Fibroblast of lung (primary cell): Measurements from ENCODE around the gene CALY. TPM values are rescaled to one million over a fixed set of nuclear protein-coding genes. Genes with fewer than 3 reads are reported as not detected.
A peak's percentile ranks its signal among the peaks of the same experiment; 100 is the strongest.

Experiments used
- DNase-seq, 2 donors: peaks; one replicate each; pipeline versions ENCODE4 v3.0.0 to v3.0.0-alpha.2; 2010; ENCODE audit warnings: low read depth in 2 of 2
- H2AFZ ChIP-seq: 2 replicates; pipeline ENCODE4 v1.5.1; 2012; ENCODE audit warnings: low read length, control low read depth, inconsistent platforms
- H3K27ac ChIP-seq: 2 replicates; pipeline ENCODE4 v1.5.1; 2011; ENCODE audit warnings: low read length, control low read depth; ENCODE audit not compliant: insufficient read depth
- H3K27me3 ChIP-seq: 2 replicates; pipeline ENCODE4 v1.5.1; 2011; ENCODE audit warnings: mild to moderate bottlenecking, low read length; ENCODE audit not compliant: control insufficient read depth, insufficient read depth
- H3K36me3 ChIP-seq: 2 replicates; pipeline ENCODE4 v1.5.1; 2011; ENCODE audit warnings: low read length; ENCODE audit not compliant: control insufficient read depth, insufficient read depth
- H3K4me1 ChIP-seq: 2 replicates; pipeline ENCODE4 v1.5.1; 2011; ENCODE audit warnings: low read length; ENCODE audit not compliant: control insufficient read depth, insufficient read depth; ENCODE audit errors: extremely low read depth
- H3K4me2 ChIP-seq: 2 replicates; pipeline ENCODE4 v1.5.1; 2011; ENCODE audit warnings: low read length, control low read depth; ENCODE audit not compliant: insufficient read depth; ENCODE audit errors: extremely low read depth
- H3K4me3 ChIP-seq, 4 experiments: fragments of 200-600 bp in 1 of 4; sonication (generic) in 1 of 4; replicated peaks in 1 of 4; 2 replicates each; pipeline ENCODE4 v1.5.1; 2011 to 2016; ENCODE audit warnings: low read length in 4 of 4, low read depth in 3 of 4, mild to moderate bottlenecking in 3 of 4, control low read depth in 2 of 4, inconsistent platforms in 1 of 4, mixed read lengths in 1 of 4; ENCODE audit not compliant: insufficient read depth in 1 of 4; ENCODE audit errors: control extremely low read depth in 1 of 4
- H3K79me2 ChIP-seq: 2 replicates; pipeline ENCODE4 v1.5.1; 2012; ENCODE audit warnings: mild to moderate bottlenecking, low read length, inconsistent platforms; ENCODE audit not compliant: control insufficient read depth, insufficient read depth
- H3K9ac ChIP-seq: 2 replicates; pipeline ENCODE4 v1.5.1; 2011; ENCODE audit warnings: mild to moderate bottlenecking, low read length, control low read depth; ENCODE audit not compliant: insufficient read depth
- H3K9me3 ChIP-seq: 2 replicates; pipeline ENCODE4 v1.5.1; 2012; ENCODE audit warnings: low read depth, low read length; ENCODE audit not compliant: control insufficient read depth, insufficient read depth
- H4K20me1 ChIP-seq: 2 replicates; pipeline ENCODE4 v1.5.1; 2011; ENCODE audit warnings: low read length; ENCODE audit not compliant: control insufficient read depth, insufficient read depth; ENCODE audit errors: extremely low read depth
- CTCF ChIP-seq, 2 donors: IDR thresholded peaks in 1 of 2; conservative IDR thresholded peaks in 1 of 2; 1 replicate in 1 of 2; 2 replicates in 1 of 2; pipeline ENCODE4 v1.5.1; 2011 to 2012; ENCODE audit warnings: low read length in 2 of 2, control low read depth in 1 of 2, inconsistent platforms in 1 of 2, low read depth in 1 of 2, mild to moderate bottlenecking in 1 of 2
- EZH2 ChIP-seq: IDR thresholded peaks from 2 replicates; pipeline ENCODE4 v1.5.1; 2012; ENCODE audit warnings: low read length, control low read depth, mild to moderate bottlenecking; ENCODE audit errors: missing control alignments
- polyA plus RNA-seq, 2 donors: library from polyadenylated mRNA; depleted of rRNA in 1 of 2; stranded (reverse) in 1 of 2; unstranded in 1 of 2; fragments of >200 nt; gene quantifications; 2 replicates each; pipeline ENCODE4 v1.2.1, GENCODE V29; 2011 to 2012; ENCODE audit warnings: missing spikeins in 1 of 2
- total RNA-seq: library from RNA; depleted of rRNA; stranded (reverse); fragments of >200 nt; gene quantifications from 2 replicates; pipeline ENCODE4 v1.2.1, GENCODE V29; 2014

The CALY gene
- total and polyA plus RNA-seq, 2 donors (not counting 1 experiment from before 2014, with no cell fraction given): not detected

- no peaks in the 10 kb centered on the region for H3K9me3 ChIP-seq
- H3K9ac ChIP-seq: no peak overlapping the region
- H4K20me1 ChIP-seq: no peaks in the 10 kb centered on the region
- no peak overlapping the region for H3K4me2 ChIP-seq
- DNase-seq: no peak
- no peak overlapping the region for H2AFZ ChIP-seq
- no peaks in the 10 kb centered on the region for H3K79me2 ChIP-seq
- H3K27ac ChIP-seq: no peak overlapping the region
- peaks cover 8% of the 10 kb centered on the region for H3K36me3 ChIP-seq
- TF ChIP-seq EZH2 (peak; percentile 13), CTCF (conservative IDR thresholded peaks at IDR 0.05 in 1 of 2, IDR thresholded peaks at IDR 0.05 in 1 of 2; ENCODE audit: low read depth in 1 of 2, low read length in 2 of 2) (no peak)
- no peaks in the 10 kb centered on the region for H3K27me3 ChIP-seq
- peaks cover 6% of the 10 kb centered on the region for H3K4me1 ChIP-seq
- H3K4me3 ChIP-seq: no peak overlapping the region
These were observed 61.0 kb downstream of the CALY start for GRCh38 chr10:133275684-133276092.

GRCh38 chr10:133274751-133275683, 61.7 kb downstream of the CALY start:
- no peaks in the 10 kb centered on the region for H3K9me3 ChIP-seq
- no peak overlapping the region for H3K4me3 ChIP-seq
- no peak overlapping the region for H3K4me2 ChIP-seq
- H3K27ac ChIP-seq: no peak overlapping the region
- no peak for TF ChIP-seq EZH2
- no peak for TF ChIP-seq CTCF (conservative IDR thresholded peaks at IDR 0.05 in 1 of 2, IDR thresholded peaks at IDR 0.05 in 1 of 2; ENCODE audit: low read depth in 1 of 2, low read length in 2 of 2)
- no peak overlapping the region for H3K9ac ChIP-seq
- no peaks in the 10 kb centered on the region for H3K79me2 ChIP-seq
- H3K27me3 ChIP-seq: no peaks in the 10 kb centered on the region
- H2AFZ ChIP-seq: no peak overlapping the region
- no peaks in the 10 kb centered on the region for H4K20me1 ChIP-seq
- peak in 1 of 2 donors; percentile 16 for DNase-seq
- H3K4me1 ChIP-seq: peaks cover 6% of the 10 kb centered on the region
- peaks cover 6% of the 10 kb centered on the region for H3K36me3 ChIP-seq

Other genes with a start within 250 kb of the CALY start
- gene ADGRA1, start 249.0 kb downstream of the CALY start, total RNA-seq: not detected in 2 replicates
- gene ADGRA1, start 249.0 kb downstream of the CALY start, polyA plus RNA-seq: not detected in 2 replicates
- 0.26 and 0.50 TPM in 2 replicates for gene KNDC1, start 176.7 kb downstream of the CALY start, total RNA-seq
- gene KNDC1, start 176.7 kb downstream of the CALY start, polyA plus RNA-seq: 0.11 and 0.20 TPM in 2 replicates
- gene UTF1, start 106.7 kb downstream of the CALY start, total RNA-seq: not detected in 2 replicates
- gene UTF1, start 106.7 kb downstream of the CALY start, polyA plus RNA-seq: not detected in 2 replicates
- gene VENTX, start 99.0 kb downstream of the CALY start, total RNA-seq: not detected in 2 replicates
- gene VENTX, start 99.0 kb downstream of the CALY start, polyA plus RNA-seq: not detected in 2 replicates
- 1.0 and 2.0 TPM in 2 replicates for gene ADAM8, start 60.0 kb downstream of the CALY start, total RNA-seq
- gene ADAM8, start 60.0 kb downstream of the CALY start, polyA plus RNA-seq: 0.23 and 0.26 TPM in 2 replicates
- 51.6 and 60.8 TPM in 2 replicates for gene TUBGCP2, start 28.0 kb downstream of the CALY start, total RNA-seq
- gene TUBGCP2, start 28.0 kb downstream of the CALY start, polyA plus RNA-seq: 31.0 and 46.0 TPM in 2 replicates
- gene ZNF511, start 28.0 kb downstream of the CALY start, total RNA-seq: 23.6 and 27.7 TPM in 2 replicates
- gene ZNF511, start 28.0 kb downstream of the CALY start, polyA plus RNA-seq: 18.5 and 25.2 TPM in 2 replicates
- gene PRAP1, start 10.5 kb upstream of the CALY start, total RNA-seq: not detected in 2 replicates
- gene PRAP1, start 10.5 kb upstream of the CALY start, polyA plus RNA-seq: not detected in 2 replicates
- 6.4 and 15.0 TPM in 2 replicates for gene FUOM, start 21.1 kb upstream of the CALY start, total RNA-seq
- gene FUOM, start 21.1 kb upstream of the CALY start, polyA plus RNA-seq: 14.2 and 16.0 TPM in 2 replicates
- 48.5 and 63.9 TPM in 2 replicates for gene ECHS1, start 36.5 kb upstream of the CALY start, total RNA-seq
- gene ECHS1, start 36.5 kb upstream of the CALY start, polyA plus RNA-seq: 71.9 and 89.3 TPM in 2 replicates
- gene PAOX, start 42.4 kb upstream of the CALY start, total RNA-seq: 9.2 and 9.8 TPM in 2 replicates
- gene PAOX, start 42.4 kb upstream of the CALY start, polyA plus RNA-seq: 2.4 and 3.3 TPM in 2 replicates
- 22.1 and 23.9 TPM in 2 replicates for gene MTG1, start 57.3 kb upstream of the CALY start, total RNA-seq
- gene MTG1, start 57.3 kb upstream of the CALY start, polyA plus RNA-seq: 25.3 and 39.0 TPM in 2 replicates
- gene SPRN, start 87.7 kb upstream of the CALY start, total RNA-seq: under 0.01 and 0.33 TPM in 2 replicates
- 0.93 and 1.2 TPM in 2 replicates for gene SPRN, start 87.7 kb upstream of the CALY start, polyA plus RNA-seq
- gene SCART1, start 117.0 kb upstream of the CALY start, total RNA-seq: 1.3 and 2.5 TPM in 2 replicates
- gene SCART1, start 117.0 kb upstream of the CALY start, polyA plus RNA-seq: 0.84 and 0.86 TPM in 2 replicates
- 0.26 and 0.50 TPM in 2 replicates for gene CYP2E1, start 190.5 kb upstream of the CALY start, total RNA-seq
- gene CYP2E1, start 190.5 kb upstream of the CALY start, polyA plus RNA-seq: 0.66 and 0.90 TPM in 2 replicates
- gene SYCE1, start 228.7 kb upstream of the CALY start, total RNA-seq: 0.17 and 0.26 TPM in 2 replicates
- gene SYCE1, start 228.7 kb upstream of the CALY start, polyA plus RNA-seq: 0.30 and 0.41 TPM in 2 replicates